ENCODE results near the gene CEBPZOS. TPM values are rescaled to one million over a fixed set of nuclear protein-coding genes. Genes with fewer than 3 reads are reported as not detected.
"Not testable (repeated sequence)": the region's sequence is repeated elsewhere in the genome, so short reads cannot be mapped to it uniquely, and the experiment has no call there.

CEBPZOS gene
- total RNA-seq, 4 donors from 2014 or later, result 18.0 to 28.2 (median 21.8) TPM

DNA sequence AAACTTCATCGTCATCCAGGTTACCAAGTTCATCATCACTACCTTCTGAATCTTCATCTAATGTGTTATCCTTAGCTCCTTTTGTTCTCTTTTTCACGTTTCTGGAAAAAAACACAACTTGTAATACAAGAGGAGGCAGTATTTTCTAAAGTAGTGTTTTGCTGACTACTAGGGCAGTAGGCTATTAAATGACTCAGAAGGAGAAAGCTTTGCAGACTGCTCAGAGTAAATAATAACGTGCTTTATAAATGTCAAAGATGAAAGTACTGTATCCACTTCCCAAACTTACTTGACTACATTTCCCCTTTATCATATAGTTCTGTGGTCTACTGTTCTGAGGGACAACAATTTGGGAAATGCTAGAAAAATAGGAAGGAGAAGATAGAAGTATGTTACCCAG lies 15.6 kb downstream of the CEBPZOS start:
- H3K27ac ChIP-seq, result no peak overlapping the region
- peaks cover 0 to 31% (median 7%) of the 10 kb centered on the region in 4 donors for H3K9me3 ChIP-seq
- no peak overlapping the region for H3K4me3 ChIP-seq
- no peaks in the 10 kb centered on the region for H3K27me3 ChIP-seq
- H3K36me3 ChIP-seq, result peaks cover 9 to 97% (median 33%) of the 10 kb centered on the region in 3 donors
- WGBS, 2 donors, result 80 to 82% methylated on average over 3 of the region's 3 CpGs
- TF ChIP-seq POLR2A (IDR thresholded peaks at IDR 0.05), result no peak
- DNase-seq (ENCODE audit: low spot score in 2 of 2), result no peak
- no peaks in the 10 kb centered on the region for H3K4me1 ChIP-seq

DNA sequence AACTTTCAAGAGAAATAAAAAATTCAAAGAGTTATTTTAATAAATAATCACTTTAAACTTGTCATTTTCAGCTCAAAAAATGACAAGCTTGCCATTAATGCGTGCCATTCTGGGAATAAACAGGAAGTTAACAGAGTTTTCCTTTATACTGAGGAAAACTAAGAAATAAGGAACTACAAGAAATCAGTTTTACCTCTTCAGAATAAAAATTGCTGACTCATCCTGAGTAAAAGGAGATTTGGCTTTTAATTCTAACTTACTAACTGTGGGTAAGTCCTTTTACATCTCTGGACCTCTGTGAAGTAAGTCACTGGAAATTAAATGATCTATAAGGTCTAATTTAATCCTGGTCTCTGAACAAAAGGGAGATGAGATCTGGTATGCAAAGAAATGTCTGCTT lies 19.0 kb downstream of the CEBPZOS start:
- DNase-seq (ENCODE audit: low spot score in 2 of 2), result no peak
- H3K27me3 ChIP-seq, result no peaks in the 10 kb centered on the region
- TF ChIP-seq, protein P1, sequence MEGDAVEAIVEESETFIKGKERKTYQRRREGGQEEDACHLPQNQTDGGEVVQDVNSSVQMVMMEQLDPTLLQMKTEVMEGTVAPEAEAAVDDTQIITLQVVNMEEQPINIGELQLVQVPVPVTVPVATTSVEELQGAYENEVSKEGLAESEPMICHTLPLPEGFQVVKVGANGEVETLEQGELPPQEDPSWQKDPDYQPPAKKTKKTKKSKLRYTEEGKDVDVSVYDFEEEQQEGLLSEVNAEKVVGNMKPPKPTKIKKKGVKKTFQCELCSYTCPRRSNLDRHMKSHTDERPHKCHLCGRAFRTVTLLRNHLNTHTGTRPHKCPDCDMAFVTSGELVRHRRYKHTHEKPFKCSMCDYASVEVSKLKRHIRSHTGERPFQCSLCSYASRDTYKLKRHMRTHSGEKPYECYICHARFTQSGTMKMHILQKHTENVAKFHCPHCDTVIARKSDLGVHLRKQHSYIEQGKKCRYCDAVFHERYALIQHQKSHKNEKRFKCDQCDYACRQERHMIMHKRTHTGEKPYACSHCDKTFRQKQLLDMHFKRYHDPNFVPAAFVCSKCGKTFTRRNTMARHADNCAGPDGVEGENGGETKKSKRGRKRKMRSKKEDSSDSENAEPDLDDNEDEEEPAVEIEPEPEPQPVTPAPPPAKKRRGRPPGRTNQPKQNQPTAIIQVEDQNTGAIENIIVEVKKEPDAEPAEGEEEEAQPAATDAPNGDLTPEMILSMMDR (IDR thresholded peaks at IDR 0.05), result no peak
- TF ChIP-seq POLR2A (IDR thresholded peaks at IDR 0.05), result no peak
- no peak for TF ChIP-seq EP300 (IDR thresholded peaks at IDR 0.05)
- H3K4me1 ChIP-seq, result no peaks in the 10 kb centered on the region
- H3K27ac ChIP-seq, result no peak overlapping the region
- no peak overlapping the region for H3K4me3 ChIP-seq
- peaks cover 9 to 94% (median 19%) of the 10 kb centered on the region in 3 donors for H3K36me3 ChIP-seq
- WGBS, 2 donors, result 76 to 84% methylated on average over 1 of the region's 1 CpG
- H3K9me3 ChIP-seq, result no peaks in the 10 kb centered on the region

DNA sequence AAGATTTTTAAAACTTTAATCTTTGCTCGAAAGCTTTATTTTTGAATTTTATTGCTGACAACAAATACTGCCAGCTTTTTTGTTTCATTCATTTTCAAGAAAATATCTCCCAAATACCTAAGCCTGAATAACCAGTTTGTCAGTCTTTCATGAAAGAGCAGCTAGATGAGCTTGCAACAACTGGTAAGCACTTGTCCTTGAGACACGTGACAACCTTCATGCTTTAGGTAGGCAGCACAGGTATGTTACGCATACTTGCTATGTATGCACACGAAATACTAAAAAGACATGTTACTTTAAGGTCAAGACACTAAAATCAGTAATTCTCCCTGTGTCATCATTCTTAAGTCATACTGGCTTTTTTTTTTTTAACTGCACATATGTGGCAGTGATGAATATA lies 22.8 kb downstream of the CEBPZOS start:
- H3K9me3 ChIP-seq, result no peaks in the 10 kb centered on the region
- peaks cover 0 to 90% (median 7%) of the 10 kb centered on the region in 3 donors for H3K36me3 ChIP-seq
- WGBS, 2 donors, result 93 to 94% methylated on average over 4 of the region's 4 CpGs
- DNase-seq (ENCODE audit: low spot score in 2 of 2), result no peak
- TF ChIP-seq EP300 (IDR thresholded peaks at IDR 0.05), result no peak
- no peak for TF ChIP-seq POLR2A (IDR thresholded peaks at IDR 0.05)
- TF ChIP-seq, protein P1 (IDR thresholded peaks at IDR 0.05), result no peak
- H3K27me3 ChIP-seq, result no peaks in the 10 kb centered on the region
- no peak overlapping the region for H3K27ac ChIP-seq
- H3K4me3 ChIP-seq, result no peak overlapping the region
- no peaks in the 10 kb centered on the region for H3K4me1 ChIP-seq

DNA sequence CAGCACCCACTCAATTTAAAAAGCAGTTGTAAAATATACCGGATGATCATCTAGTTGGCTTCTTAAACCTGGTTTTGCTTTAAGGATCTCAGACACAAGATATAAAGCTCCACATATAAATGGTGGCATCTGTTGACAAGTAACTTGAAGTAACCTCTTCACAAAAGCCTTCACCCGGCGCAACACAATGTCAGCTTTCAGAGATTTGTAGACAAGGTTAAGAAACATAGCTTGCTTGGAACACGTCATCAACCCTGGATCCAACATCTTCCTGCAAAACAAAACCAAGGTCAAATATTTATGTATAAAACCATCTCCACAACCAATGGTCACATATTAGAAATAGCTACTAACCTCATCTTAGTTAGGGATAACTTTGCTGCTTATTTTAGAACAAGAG lies 26.8 kb downstream of the CEBPZOS start:
- DNase-seq (ENCODE audit: low spot score in 2 of 2), result no peak
- no peak overlapping the region for H3K4me3 ChIP-seq
- H3K27ac ChIP-seq, result no peak overlapping the region
- no peak for TF ChIP-seq POLR2A (IDR thresholded peaks at IDR 0.05)
- TF ChIP-seq, protein P1 (IDR thresholded peaks at IDR 0.05), result no peak
- TF ChIP-seq EP300 (IDR thresholded peaks at IDR 0.05), result no peak
- H3K9me3 ChIP-seq, result no peaks in the 10 kb centered on the region
- peaks cover 0 to 72% (median 9%) of the 10 kb centered on the region in 3 donors for H3K36me3 ChIP-seq
- WGBS, 2 donors, result 90 to 91% methylated on average over 4 of the region's 4 CpGs
- no peaks in the 10 kb centered on the region for H3K27me3 ChIP-seq
- H3K4me1 ChIP-seq, result peaks cover 0 to 14% (median 6%) of the 10 kb centered on the region in 4 donors

DNA sequence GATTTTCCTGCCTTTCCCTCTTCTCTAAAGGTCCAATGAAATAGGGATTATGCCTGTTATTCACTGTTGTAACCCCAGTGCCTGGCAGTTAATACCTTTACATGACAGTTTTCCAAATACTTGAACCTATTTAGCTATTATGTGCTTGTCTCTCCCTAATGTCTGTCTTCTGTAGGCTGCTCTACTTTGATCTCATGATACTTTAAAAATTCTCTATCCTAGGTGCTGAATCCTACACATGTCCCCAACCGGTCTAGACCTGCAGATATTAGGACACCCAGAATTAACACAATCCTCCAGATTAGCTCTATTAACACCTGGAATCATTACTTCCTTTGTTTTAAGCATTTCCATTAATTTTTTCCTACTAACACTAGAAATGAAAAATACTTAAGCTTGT lies 27.8 kb downstream of the CEBPZOS start:
- WGBS, 2 donors, result 94 to 96% methylated on average over 1 of the region's 1 CpG

DNA sequence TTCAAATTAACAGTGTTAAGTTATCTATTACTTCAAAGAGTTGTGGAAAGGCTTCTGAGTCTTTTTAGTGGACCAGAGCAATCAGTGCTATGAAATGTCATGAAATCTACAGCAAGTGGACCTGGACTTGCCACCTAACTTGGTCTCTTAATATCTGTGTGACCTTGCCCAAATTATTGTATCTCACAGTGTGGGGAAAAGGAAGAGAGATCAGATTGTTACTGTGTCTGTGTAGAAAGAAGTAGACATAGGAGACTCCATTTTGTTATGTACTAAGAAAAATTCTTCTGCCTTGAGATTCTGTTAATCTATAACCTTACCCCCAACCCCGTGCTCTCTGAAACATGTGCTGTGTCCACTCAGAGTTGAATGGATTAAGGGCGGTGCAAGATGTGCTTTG lies 28.8 kb downstream of the CEBPZOS start:
- DNase-seq (ENCODE audit: low spot score in 2 of 2), result not testable (repeated sequence)
- Histone ChIP-seq H3K36me3 (peaks cover 0 to 58% (median 13%) of the 10 kb centered on the region in 3 donors), H3K4me1 (peaks cover under 1 to 25% (median 17%) of the 10 kb centered on the region in 4 donors)

More for the DNA sequence above, 27.8 kb downstream of the CEBPZOS start:
- H3K36me3 ChIP-seq, result peaks cover 0 to 67% (median 13%) of the 10 kb centered on the region in 3 donors
- no peak overlapping the region for H3K4me3 ChIP-seq
- H3K4me1 ChIP-seq, result peaks cover 0 to 14% (median 7%) of the 10 kb centered on the region in 4 donors
- H3K27me3 ChIP-seq, result no peaks in the 10 kb centered on the region
- H3K27ac ChIP-seq, result no peak overlapping the region
- H3K9me3 ChIP-seq, result no peaks in the 10 kb centered on the region
- no peak for DNase-seq (ENCODE audit: low spot score in 2 of 2)
- TF ChIP-seq, protein P1 (IDR thresholded peaks at IDR 0.05), result no peak
- TF ChIP-seq POLR2A (IDR thresholded peaks at IDR 0.05), result no peak
- no peak for TF ChIP-seq EP300 (IDR thresholded peaks at IDR 0.05)

More for the DNA sequence above, 28.8 kb downstream of the CEBPZOS start:
- not testable (repeated sequence) for H3K9me3 ChIP-seq, H3K4me3 ChIP-seq, H3K27ac ChIP-seq, H3K27me3 ChIP-seq
- WGBS, 2 donors, result 67 to 80% methylated on average over 1 of the region's 2 CpGs
